Lower leg skin (tissue), 4 donors: ENCODE results near the gene GPATCH8. TPM values are rescaled to one million over a fixed set of nuclear protein-coding genes. Genes with fewer than 3 reads are reported as not detected.
"Not testable (repeated sequence)": the region's sequence is repeated elsewhere in the genome, so short reads cannot be mapped to it uniquely, and the experiment has no call there.

ENCODE experiments used
- DNase-seq, 2 donors: peaks; one replicate each; pipeline ENCODE4 v3.0.0-alpha.2; 2019; ENCODE audit warnings: low spot score in 2 of 2
- H3K4me3 ChIP-seq: fragments of 200-600 bp; sonication (generic); 2 replicates; pipeline ENCODE4 v1.5.1; 2017; ENCODE audit warnings: mild to moderate bottlenecking, low read depth; ENCODE audit not compliant: poor library complexity, severe bottlenecking
- POLR2A ChIP-seq, 2 donors: fragments of 450-650 bp; IDR thresholded peaks; one replicate each; pipeline ENCODE4 v1.6.1; 2016 to 2017; ENCODE audit warnings: antibody characterized with exemption in 2 of 2, mild to moderate bottlenecking in 1 of 2, moderate library complexity in 1 of 2
- WGBS, 2 donors: methylation state at CpG; one replicate each; pipeline ENCODE4 v1.1.5; 2018; 5-methylcytosine and 5-hydroxymethylcytosine counted together
- intact Hi-C: fragments of 100-400 bp; cut with DNase I; formaldehyde crosslinking; loops from one replicate; pipeline ENCODE4 v1.15.0; 2023; ENCODE audit warnings: low total_unique reads
- total RNA-seq, 4 donors: library from RNA; depleted of rRNA; stranded (reverse); fragments of >200 nt; gene quantifications; one replicate each; pipeline ENCODE4 v1.1.0, GENCODE V29; 2016
- TF ChIP-seq, protein P1 (sequence below), 3 donors: fragments of 450-650 bp; IDR thresholded peaks; one replicate each; pipeline ENCODE4 v1.5.1; 2016; ENCODE audit warnings: antibody characterized with exemption in 3 of 3, mild to moderate bottlenecking in 3 of 3, moderate library complexity in 2 of 3

GPATCH8 gene
- total RNA-seq, 4 donors from 2014 or later: 31.1 to 43.1 (median 35.6) TPM

DNA sequence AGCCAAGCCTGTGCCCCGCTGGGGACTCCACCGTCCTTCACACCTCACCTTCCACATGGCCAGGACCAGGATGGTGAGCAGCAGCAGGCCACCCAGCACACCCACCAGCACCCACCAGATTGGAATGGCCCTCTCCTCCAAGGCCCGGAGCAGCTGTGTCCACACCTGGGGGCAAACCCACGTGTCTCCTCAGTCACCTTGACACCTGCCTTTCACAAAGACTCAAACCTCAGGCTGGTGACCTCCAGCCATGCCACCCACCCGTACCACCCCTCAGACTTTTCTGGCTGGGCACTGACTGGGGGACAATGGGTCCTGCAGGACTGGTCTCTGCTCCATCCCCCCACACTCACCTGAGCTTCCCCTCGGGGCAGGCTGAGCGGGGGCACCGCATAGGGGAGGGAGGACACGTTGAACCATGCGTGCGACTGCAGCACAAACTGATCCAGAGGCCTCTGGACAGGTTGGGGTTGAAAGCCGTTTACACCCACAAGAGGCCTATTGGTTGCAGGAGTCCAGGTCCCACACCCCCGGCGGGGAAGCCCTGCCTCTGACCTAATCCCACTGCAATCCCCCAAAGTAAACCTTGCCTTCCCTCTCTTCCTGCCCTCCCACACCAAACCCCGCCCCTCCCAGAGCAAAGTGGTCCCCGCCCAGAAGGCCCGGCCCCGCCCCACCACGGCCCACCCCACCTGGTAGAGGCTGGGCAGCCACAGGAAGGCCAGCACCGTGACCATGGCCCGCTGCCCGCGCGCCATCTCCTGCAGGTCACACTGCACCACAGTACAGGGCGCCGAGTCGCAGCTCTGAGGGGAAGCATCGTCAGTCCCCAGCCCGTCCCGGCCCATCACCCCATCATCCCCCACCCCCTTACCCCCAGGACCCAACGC lies 128.7 kb downstream of the GPATCH8 start:
- 45 to 57% methylated on average over 23 to 25 of the region's 31 CpGs for WGBS, 2 donors
- intact Hi-C loops: no loop called here
- DNase-seq: no peak
- H3K4me3 ChIP-seq: no peak overlapping the region
- TF ChIP-seq, protein P1, sequence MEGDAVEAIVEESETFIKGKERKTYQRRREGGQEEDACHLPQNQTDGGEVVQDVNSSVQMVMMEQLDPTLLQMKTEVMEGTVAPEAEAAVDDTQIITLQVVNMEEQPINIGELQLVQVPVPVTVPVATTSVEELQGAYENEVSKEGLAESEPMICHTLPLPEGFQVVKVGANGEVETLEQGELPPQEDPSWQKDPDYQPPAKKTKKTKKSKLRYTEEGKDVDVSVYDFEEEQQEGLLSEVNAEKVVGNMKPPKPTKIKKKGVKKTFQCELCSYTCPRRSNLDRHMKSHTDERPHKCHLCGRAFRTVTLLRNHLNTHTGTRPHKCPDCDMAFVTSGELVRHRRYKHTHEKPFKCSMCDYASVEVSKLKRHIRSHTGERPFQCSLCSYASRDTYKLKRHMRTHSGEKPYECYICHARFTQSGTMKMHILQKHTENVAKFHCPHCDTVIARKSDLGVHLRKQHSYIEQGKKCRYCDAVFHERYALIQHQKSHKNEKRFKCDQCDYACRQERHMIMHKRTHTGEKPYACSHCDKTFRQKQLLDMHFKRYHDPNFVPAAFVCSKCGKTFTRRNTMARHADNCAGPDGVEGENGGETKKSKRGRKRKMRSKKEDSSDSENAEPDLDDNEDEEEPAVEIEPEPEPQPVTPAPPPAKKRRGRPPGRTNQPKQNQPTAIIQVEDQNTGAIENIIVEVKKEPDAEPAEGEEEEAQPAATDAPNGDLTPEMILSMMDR (IDR thresholded peaks at IDR 0.05): no peak
- no peak for TF ChIP-seq POLR2A (IDR thresholded peaks at IDR 0.05)

DNA sequence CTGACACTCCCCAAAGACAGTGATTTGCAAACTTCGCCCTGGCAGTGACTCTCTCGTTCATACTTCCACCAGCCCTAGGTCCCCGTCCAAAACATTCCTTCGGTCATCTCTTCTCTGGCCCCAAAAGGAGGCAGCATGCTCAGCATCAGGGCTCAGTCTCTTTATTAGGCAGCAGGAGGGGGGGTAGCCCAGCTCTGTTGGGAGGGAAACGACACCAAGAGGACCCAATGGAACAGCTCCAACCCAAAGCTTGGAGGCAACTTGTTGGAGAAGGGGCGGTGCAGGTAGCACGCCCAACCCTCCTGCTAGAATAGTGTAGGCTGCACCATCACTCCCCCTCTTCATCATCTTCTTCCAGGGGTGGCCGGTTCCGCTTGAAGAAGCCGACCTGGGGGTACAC lies 131.2 kb downstream of the GPATCH8 start:
- no peak overlapping the region for H3K4me3 ChIP-seq
- intact Hi-C loops: no loop called here
- TF ChIP-seq POLR2A (IDR thresholded peaks at IDR 0.05): no peak
- TF ChIP-seq, protein P1 (IDR thresholded peaks at IDR 0.05): no peak
- WGBS, 2 donors: 73 to 74% methylated on average over 10 of the region's 10 CpGs
- no peak for DNase-seq

DNA sequence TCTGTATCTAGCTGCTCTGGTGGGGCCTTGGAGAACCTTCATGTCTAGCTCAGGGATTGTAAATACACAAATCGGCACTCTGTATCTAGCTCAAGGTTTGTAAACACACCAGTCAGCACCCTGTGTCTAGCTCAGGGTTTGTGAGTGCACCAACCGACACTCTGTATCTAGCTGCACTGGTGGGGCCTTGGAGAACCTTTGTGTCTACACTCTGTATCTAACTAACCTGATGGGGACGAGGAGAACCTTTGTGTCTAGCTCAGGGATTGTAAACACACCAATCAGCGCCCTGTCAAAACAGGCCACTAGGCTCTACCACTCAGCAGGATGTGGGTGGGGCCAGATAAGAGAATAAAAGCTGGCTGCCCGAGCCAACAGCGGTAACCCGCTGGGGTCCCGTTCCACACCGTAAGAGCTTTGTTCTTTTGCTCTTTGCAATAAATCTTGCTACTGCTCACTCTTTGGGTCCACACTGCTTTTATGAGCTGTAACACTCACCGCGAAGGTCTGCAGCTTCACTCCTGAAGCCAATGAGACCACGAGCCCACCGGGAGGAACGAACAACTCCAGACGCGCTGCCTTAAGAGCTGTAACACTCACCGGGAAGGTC lies 133.7 kb downstream of the GPATCH8 start:
- H3K4me3 ChIP-seq, DNase-seq, intact Hi-C loops: not testable (repeated sequence)
- 60 to 63% methylated on average over 17 of the region's 17 CpGs for WGBS, 2 donors

DNA sequence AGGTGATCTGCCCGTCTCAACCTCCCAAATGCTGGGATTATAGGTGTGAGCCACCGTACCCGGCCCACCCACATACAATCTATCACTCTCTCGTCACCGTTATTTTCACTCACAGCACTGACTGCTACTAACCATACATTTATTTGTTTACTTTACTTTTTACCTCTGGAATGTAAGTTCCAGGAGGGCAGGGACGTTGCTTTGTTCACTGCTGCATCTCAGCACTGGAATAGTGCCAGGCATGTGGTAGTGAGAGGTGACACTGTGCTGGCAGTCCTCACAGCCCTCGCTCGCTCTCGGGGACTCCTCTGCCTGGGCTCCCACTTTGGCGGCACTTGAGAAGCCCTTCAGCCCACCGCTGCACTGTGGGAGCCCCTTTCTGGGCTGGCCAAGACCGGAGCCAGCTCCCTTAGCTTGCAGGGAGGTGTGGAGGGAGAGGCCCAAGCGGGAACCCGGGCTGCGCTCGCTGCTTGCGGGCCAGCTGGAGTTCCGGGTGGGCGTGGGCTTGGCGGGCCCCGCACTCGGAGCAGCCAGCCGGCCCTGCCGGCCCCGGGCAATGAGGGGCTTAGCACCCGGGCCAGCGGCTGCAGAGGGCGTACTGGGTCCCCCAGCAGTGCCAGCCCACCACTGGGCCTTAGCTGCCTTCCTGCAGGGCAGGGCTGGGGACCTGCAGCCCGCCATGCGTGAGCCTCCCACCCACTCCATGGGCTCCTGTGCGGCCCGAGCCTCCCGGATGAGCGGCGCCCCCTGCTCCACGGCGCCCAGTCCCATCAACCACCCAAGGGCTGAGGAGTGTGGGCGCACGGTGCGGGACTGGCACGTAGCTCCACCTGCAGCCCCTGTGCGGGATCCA lies 134.6 kb downstream of the GPATCH8 start:
- intact Hi-C loops, H3K4me3 ChIP-seq, DNase-seq: not testable (repeated sequence)
- 68 to 75% methylated on average over 10 to 12 of the region's 42 CpGs for WGBS, 2 donors

DNA sequence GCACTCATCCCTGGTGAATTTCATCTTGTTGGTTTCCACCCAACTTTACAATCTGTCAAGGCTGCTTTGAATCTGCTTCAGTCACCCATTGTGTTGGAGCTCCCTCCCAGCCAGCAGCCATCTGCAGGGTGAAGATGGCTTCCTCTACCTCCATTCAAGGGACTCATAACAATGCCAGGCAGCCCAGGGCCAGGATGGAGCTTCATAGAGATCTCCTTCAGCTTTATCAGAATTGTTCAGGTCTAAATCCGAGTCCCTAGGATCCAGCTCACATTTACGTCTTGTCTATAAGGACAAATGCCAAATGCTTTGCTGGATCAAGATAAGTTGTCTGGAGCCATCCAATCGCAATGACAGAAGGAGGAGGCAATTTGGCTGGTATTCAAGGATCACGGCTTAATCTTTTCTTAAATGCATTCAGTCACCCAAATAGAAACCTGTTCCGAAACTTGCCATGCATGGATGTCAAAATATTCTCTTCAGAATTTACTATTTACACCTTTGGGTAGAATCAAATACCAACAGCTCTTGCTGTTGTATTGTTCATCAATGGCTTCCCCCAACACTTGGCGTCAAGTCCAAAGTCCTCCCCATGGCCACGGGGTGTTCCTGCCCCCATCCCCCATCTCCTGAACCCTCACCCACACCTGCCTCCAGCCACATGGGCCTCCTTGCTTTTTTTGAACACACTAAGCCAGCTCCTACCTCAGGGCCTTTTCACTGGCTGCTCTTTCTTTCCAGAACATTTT lies 135.8 kb downstream of the GPATCH8 start:
- no peak for DNase-seq
- 38 to 48% methylated on average over 7 of the region's 7 CpGs for WGBS, 2 donors
- TF ChIP-seq, protein P1 (IDR thresholded peaks at IDR 0.05): no peak
- TF ChIP-seq POLR2A (IDR thresholded peaks at IDR 0.05): no peak
- no peak overlapping the region for H3K4me3 ChIP-seq
- intact Hi-C loops: no loop called here

DNA sequence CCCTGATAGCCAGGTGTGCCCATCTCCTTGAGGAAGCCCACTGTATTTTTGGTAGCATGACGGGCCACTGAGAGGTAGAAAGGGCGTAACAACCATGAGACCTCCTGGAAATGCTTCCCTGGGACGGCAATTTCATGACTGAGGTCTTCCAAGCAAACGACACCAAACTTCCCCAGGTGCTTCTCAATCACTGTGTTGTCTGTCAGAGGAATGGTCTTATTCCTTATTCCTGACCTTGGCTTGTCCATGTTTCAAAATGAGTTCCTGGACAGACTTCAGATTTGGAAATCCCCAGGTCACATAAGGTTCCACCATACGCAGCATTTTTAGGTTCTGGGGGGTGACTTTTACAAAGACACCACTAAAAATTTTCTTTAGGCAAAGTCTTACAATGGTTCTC lies 138.2 kb downstream of the GPATCH8 start:
- intact Hi-C loops, H3K4me3 ChIP-seq, DNase-seq: not testable (repeated sequence)
- 83 to 96% methylated on average over 5 of the region's 5 CpGs for WGBS, 2 donors
